Activated naive CD8-positive, alpha-beta T cell (primary cell): ENCODE results near the gene TRIM9.
"Not testable (repeated sequence)": the region's sequence is repeated elsewhere in the genome, so short reads cannot be mapped to it uniquely, and the experiment has no call there.

Experiments used
- H3K27ac Mint-ChIP-seq: one replicate; pipeline ENCODE4 v1.8.0; 2021; ENCODE audit warnings: mixed read lengths
- H3K27me3 Mint-ChIP-seq: one replicate; pipeline ENCODE4 v1.8.0; 2021; ENCODE audit warnings: mixed read lengths
- H3K36me3 Mint-ChIP-seq: one replicate; pipeline ENCODE4 v1.8.0; 2021; ENCODE audit warnings: mixed read lengths
- H3K4me1 Mint-ChIP-seq: one replicate; pipeline ENCODE4 v1.8.0; 2021; ENCODE audit warnings: low read depth, mixed read lengths
- H3K4me3 Mint-ChIP-seq: one replicate; pipeline ENCODE4 v1.8.0; 2021; ENCODE audit warnings: mild to moderate bottlenecking, mixed read lengths
- H3K9me3 Mint-ChIP-seq: one replicate; pipeline ENCODE4 v1.8.0; 2021; ENCODE audit warnings: low read depth, mixed read lengths

The TRIM9 gene

GRCh38 chr14:51012055-51012454 is 82.8 kb downstream of the TRIM9 start:
- no peaks in the 10 kb centered on the region for H3K27me3 Mint-ChIP-seq
- H3K4me1 Mint-ChIP-seq: no peaks in the 10 kb centered on the region
- H3K9me3 Mint-ChIP-seq: no peaks in the 10 kb centered on the region
- no peak overlapping the region for H3K27ac Mint-ChIP-seq
- H3K4me3 Mint-ChIP-seq: no peak overlapping the region
- no peaks in the 10 kb centered on the region for H3K36me3 Mint-ChIP-seq

- Mint-ChIP-seq H3K27me3 (no peaks in the 10 kb centered on the region), H3K4me3 (no peak overlapping the region), H3K36me3 (no peaks in the 10 kb centered on the region), H3K27ac (no peak overlapping the region), H3K9me3 (no peaks in the 10 kb centered on the region), H3K4me1 (no peaks in the 10 kb centered on the region)
Measured at GRCh38 chr14:51008446-51008845, 86.5 kb downstream of the TRIM9 start.

DNA sequence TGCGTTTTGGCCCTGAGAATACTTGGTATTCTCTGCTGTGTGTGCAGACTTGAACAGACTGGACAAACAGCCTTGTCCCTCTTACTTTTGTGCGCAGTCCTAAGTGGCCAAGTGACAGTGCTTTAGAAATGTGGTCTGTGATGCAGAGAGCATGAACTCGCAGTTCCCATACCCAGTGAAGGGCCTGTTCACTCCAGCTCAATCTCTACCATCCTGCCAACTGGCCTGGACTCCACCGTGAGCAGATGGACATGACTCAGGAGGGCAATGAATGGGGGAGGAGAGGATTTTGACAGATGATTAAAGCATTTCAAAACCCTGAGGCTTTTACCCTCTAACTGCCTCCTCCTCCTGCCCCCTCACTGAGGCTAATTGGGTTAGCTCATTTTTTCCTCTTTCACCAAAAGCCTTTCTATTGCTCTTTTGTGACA is 88.1 kb downstream of the TRIM9 start:
- Mint-ChIP-seq H3K9me3 (no peaks in the 10 kb centered on the region), H3K36me3 (no peaks in the 10 kb centered on the region), H3K4me1 (no peaks in the 10 kb centered on the region), H3K4me3 (no peak overlapping the region), H3K27ac (no peak overlapping the region), H3K27me3 (no peaks in the 10 kb centered on the region)

GRCh38 chr14:51006324-51006723 is 88.6 kb downstream of the TRIM9 start:
- Mint-ChIP-seq H3K27ac (no peak overlapping the region), H3K4me1 (no peaks in the 10 kb centered on the region), H3K36me3 (no peaks in the 10 kb centered on the region), H3K4me3 (no peak overlapping the region), H3K9me3 (no peaks in the 10 kb centered on the region), H3K27me3 (no peaks in the 10 kb centered on the region)

GRCh38 chr14:51004801-51005526 is 89.9 kb downstream of the TRIM9 start:
- H3K4me1 Mint-ChIP-seq: no peaks in the 10 kb centered on the region
- no peak overlapping the region for H3K4me3 Mint-ChIP-seq
- no peak overlapping the region for H3K27ac Mint-ChIP-seq
- no peaks in the 10 kb centered on the region for H3K27me3 Mint-ChIP-seq
- no peaks in the 10 kb centered on the region for H3K36me3 Mint-ChIP-seq
- no peaks in the 10 kb centered on the region for H3K9me3 Mint-ChIP-seq

DNA sequence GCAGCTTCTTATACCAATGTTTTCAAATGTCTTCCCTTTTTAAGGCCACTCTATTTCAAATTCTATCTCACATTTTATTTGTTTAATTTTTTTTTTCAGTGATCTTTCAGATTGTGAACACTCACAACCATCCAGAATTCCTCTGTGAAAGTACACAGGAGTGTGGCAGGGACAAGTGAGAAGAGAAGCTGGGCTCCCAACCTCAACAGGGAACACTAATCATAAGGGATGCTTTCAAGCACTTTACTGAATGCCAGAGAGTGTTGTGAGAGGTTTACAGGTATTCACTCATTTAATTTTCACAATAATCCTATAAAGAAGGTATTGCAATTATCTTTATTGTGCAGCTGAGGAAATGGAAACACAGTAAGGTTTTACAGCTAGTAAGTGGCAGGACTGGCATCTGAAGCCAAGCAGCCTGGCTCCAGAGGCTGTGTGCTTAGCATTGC is 90.5 kb downstream of the TRIM9 start:
- H3K27ac Mint-ChIP-seq: no peak overlapping the region
- no peaks in the 10 kb centered on the region for H3K27me3 Mint-ChIP-seq
- H3K36me3 Mint-ChIP-seq: no peaks in the 10 kb centered on the region
- H3K9me3 Mint-ChIP-seq: no peaks in the 10 kb centered on the region
- no peaks in the 10 kb centered on the region for H3K4me1 Mint-ChIP-seq
- H3K4me3 Mint-ChIP-seq: no peak overlapping the region

GRCh38 chr14:51002406-51002999 is 92.4 kb downstream of the TRIM9 start:
- Mint-ChIP-seq H3K9me3 (no peaks in the 10 kb centered on the region), H3K27ac (no peak overlapping the region), H3K36me3 (no peaks in the 10 kb centered on the region), H3K4me3 (no peak overlapping the region), H3K27me3 (no peaks in the 10 kb centered on the region), H3K4me1 (no peaks in the 10 kb centered on the region)

DNA sequence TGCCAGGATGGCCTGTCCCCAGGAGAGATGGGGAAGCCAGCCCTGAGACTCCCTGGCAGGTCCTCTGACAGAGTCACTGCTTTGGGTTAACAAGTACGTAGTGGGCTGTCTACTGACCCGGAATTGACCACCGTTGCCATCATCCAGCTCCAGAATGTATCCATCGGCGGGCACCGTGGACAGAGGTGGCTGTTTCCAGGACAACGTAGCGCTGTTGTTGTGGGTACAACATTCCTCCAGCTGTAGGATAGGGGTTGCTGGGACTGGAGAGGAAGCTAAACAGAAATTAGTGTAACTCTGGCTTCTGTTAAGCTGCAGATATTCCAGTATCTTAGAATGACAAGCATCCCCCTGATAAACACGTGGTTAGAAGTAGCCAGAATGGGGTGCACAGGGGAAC is 94.3 kb downstream of the TRIM9 start:
- Mint-ChIP-seq H3K27me3 (no peaks in the 10 kb centered on the region), H3K9me3 (no peaks in the 10 kb centered on the region), H3K4me1 (no peaks in the 10 kb centered on the region), H3K4me3 (no peak overlapping the region), H3K27ac (no peak overlapping the region), H3K36me3 (no peaks in the 10 kb centered on the region)

DNA sequence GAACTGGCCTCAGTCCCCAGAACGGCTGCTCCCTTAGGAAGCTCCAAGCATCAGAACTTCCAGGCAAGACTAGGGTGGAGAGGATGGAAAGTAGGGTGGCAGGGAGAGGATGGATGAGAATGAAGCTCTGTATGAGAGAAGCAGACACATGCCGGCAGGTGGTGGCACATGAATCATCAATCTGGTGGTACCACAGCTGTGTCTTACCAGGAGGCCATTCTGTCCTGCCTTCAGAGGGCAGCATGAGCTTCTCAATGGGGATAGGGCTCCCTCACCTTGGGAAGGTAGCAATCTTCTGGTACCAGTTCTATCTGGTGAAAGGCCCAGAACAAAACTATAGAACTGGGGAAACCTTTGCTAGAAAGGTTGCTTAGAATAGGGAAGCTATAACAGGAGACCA is 95.2 kb downstream of the TRIM9 start:
- no peaks in the 10 kb centered on the region for H3K4me1 Mint-ChIP-seq
- H3K4me3 Mint-ChIP-seq: no peak overlapping the region
- H3K27me3 Mint-ChIP-seq: no peaks in the 10 kb centered on the region
- H3K27ac Mint-ChIP-seq: no peak overlapping the region
- no peaks in the 10 kb centered on the region for H3K9me3 Mint-ChIP-seq
- H3K36me3 Mint-ChIP-seq: no peaks in the 10 kb centered on the region

DNA sequence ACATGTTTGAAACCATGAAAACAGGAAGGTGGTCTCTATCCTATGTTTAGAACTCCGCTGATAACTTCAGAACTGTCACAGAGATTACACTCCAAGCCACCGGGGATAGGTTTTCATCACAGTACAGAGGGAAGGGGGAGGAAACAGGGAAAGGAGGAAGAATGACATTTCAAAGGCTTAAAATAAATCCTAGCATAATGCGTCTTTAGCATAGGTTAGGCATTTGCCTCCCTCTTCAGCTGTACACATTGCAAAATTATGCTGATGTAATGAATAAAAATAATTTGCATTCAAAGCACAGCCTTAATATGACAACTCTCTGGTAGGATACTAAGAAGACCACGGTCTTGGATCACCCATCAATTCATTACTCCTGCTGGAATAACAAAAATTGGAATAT is 96.3 kb downstream of the TRIM9 start:
- Mint-ChIP-seq H3K4me1 (no peaks in the 10 kb centered on the region), H3K9me3 (no peaks in the 10 kb centered on the region), H3K36me3 (no peaks in the 10 kb centered on the region), H3K4me3 (no peak overlapping the region), H3K27me3 (no peaks in the 10 kb centered on the region), H3K27ac (no peak overlapping the region)

- Mint-ChIP-seq H3K36me3 (no peaks in the 10 kb centered on the region), H3K4me3 (no peak overlapping the region), H3K9me3 (no peaks in the 10 kb centered on the region), H3K27ac (no peak overlapping the region), H3K27me3 (no peaks in the 10 kb centered on the region), H3K4me1 (no peaks in the 10 kb centered on the region)
Measured at GRCh38 chr14:50997712-50998111, 97.2 kb downstream of the TRIM9 start.

GRCh38 chr14:50994158-50994557 is 100.7 kb downstream of the TRIM9 start:
- H3K27me3 Mint-ChIP-seq, H3K4me1 Mint-ChIP-seq, H3K36me3 Mint-ChIP-seq, H3K27ac Mint-ChIP-seq, H3K9me3 Mint-ChIP-seq, H3K4me3 Mint-ChIP-seq: not testable (repeated sequence)

GRCh38 chr14:50985859-50986331 is 109.0 kb downstream of the TRIM9 start:
- Mint-ChIP-seq H3K4me3 (no peak overlapping the region), H3K9me3 (no peaks in the 10 kb centered on the region), H3K36me3 (no peaks in the 10 kb centered on the region), H3K27me3 (no peaks in the 10 kb centered on the region), H3K27ac (no peak overlapping the region), H3K4me1 (no peaks in the 10 kb centered on the region)

- Mint-ChIP-seq H3K4me1 (no peaks in the 10 kb centered on the region), H3K27me3 (no peaks in the 10 kb centered on the region), H3K4me3 (no peak overlapping the region), H3K27ac (no peak overlapping the region), H3K36me3 (no peaks in the 10 kb centered on the region), H3K9me3 (no peaks in the 10 kb centered on the region)
Measured at GRCh38 chr14:50985124-50985858, 109.6 kb downstream of the TRIM9 start.

DNA sequence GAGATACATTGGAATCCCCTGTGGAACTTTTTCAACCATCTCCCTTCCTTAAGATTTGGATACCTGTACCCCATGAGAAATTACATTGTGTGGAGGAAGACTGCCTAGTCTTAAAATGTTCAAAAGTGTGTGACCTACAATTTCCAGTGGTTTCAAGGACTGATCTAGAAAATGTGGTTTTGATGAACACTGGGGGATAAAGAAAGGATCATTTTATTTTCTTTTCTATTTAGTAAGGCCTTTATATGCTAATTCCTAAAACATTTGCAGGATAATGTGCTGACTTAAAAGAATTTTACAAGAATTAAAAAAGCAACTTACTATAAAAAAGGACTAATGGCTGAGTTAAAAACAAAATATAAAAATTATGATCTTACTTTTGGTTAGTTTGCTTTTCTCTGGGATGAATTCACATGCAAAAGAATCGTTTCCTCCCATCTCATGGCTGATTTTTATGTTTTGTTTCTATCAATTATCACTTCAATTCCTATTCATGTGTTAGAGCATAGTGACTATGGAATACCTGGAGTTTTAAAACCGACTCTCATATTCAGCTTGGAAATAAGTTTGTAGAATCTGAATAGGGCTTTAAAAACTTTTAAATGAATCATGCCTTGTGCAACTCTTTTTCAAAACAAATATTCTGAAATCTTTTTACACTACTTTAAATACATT is 110.7 kb downstream of the TRIM9 start:
- Mint-ChIP-seq H3K27me3 (no peaks in the 10 kb centered on the region), H3K4me3 (no peak overlapping the region), H3K27ac (no peak overlapping the region), H3K4me1 (no peaks in the 10 kb centered on the region), H3K9me3 (no peaks in the 10 kb centered on the region), H3K36me3 (no peaks in the 10 kb centered on the region)
